ENCODE results near the gene FOXK1. TPM values are rescaled to one million over a fixed set of nuclear protein-coding genes. Genes with fewer than 3 reads are reported as not detected.
A peak's percentile ranks its signal among the peaks of the same experiment; 100 is the strongest.

The FOXK1 gene
- polyA plus RNA-seq, 1 experiment = 3.4 TPM

DNA sequence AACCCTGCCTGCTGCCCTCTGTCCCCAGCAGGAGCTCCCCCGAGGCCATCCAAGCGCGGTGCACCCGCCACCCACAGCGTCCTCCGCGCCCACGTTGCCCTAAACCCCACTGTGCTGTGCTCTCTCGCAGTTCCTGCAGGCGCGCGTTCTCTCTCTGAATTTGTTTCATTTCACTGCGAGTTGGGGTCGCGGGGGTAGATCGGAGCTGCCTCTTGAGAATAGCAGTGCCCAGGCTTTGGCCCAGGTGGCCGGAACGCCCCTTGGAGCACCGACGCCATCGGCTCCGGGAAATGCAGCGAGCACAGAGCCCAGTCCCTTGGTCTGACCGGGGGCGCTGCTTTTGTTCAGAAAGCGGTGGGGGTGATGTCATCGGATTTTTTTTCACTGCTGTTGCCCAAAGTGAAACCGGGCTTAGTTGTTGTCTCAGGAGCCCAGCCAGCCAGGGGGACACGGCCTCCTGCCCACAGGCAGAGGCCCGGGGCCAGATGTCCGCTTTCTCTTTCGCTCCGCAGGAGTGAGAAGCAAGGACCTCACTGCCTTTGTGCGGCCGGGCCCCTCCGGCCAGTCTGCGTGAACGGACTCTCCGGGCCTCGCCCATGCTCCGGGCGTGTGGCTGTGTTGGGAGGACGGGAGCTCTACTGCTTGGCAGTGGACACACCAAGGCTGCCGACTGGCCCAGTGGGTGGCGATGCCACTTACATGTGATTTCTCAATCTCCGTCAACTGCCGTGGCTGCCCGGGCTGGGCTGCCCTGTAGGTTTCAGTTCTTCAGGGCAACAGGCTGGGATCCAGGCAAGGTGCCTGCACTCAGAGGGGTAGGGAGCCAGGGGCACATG, 43.1 kb downstream of the FOXK1 start:
- ChIA-PET POLR2A (interaction anchor here (0.7 to 2.1 kb wide), 8 partner anchors 8 to 50 kb away, joined by 3 to 13 read pairs (median 4); partner anchors contain the start of gene AP5Z1), CTCF (interaction anchor here (0.6 kb wide), 1 partner anchor 65 kb away, joined by 3 read pairs; no protein-coding TSS in a partner anchor)
- no peak for TF ChIP-seq CTCF (IDR thresholded peaks at IDR 0.05; ENCODE audit: low read depth, low read length)
- H3K9me3 ChIP-seq (ENCODE audit: control insufficient read depth, insufficient read depth, low read length) = no peaks in the 10 kb centered on the region; the same call in 1 of the 2 replicates
- no peaks in the 10 kb centered on the region for H3K27me3 ChIP-seq (ENCODE audit: control insufficient read depth, insufficient read depth, low read length)
- peak overlapping the region; percentile 98 for H3K27ac ChIP-seq (ENCODE audit: low read depth, low read length)
- H3K4me3 ChIP-seq (ENCODE audit: low read depth, low read length) = peak overlapping the region; percentile 62
- DNase-seq (ENCODE audit: low read depth, low spot score) = peak; percentile 80

- no peaks in the 10 kb centered on the region; the same call in 1 of the 2 replicates for H3K9me3 ChIP-seq (ENCODE audit: control insufficient read depth, insufficient read depth, low read length)
- ChIA-PET CTCF (no interaction called here), POLR2A (interaction anchor here (0.9 to 2.1 kb wide), 2 partner anchors 18 to 50 kb away, joined by 3 to 13 read pairs; partner anchors contain the start of gene AP5Z1)
- peak overlapping the region; percentile 98 for H3K27ac ChIP-seq (ENCODE audit: low read depth, low read length)
- no peak for DNase-seq (ENCODE audit: low read depth, low spot score)
- no peaks in the 10 kb centered on the region for H3K27me3 ChIP-seq (ENCODE audit: control insufficient read depth, insufficient read depth, low read length)
- H3K4me3 ChIP-seq (ENCODE audit: low read depth, low read length) = peak overlapping the region; percentile 62
- TF ChIP-seq CTCF (IDR thresholded peaks at IDR 0.05; ENCODE audit: low read depth, low read length) = no peak
Measured at GRCh38 chr7:4725850-4726450, 43.9 kb downstream of the FOXK1 start.

- DNase-seq (ENCODE audit: low read depth, low spot score) = no peak
- no peak overlapping the region for H3K27ac ChIP-seq (ENCODE audit: low read depth, low read length)
- POLR2A ChIA-PET = interaction anchor here (0.7 to 0.9 kb wide), 2 partner anchors 18 to 32 kb away, joined by 3 read pairs; no protein-coding TSS in a partner anchor
- no peaks in the 10 kb centered on the region; the same call in 1 of the 2 replicates for H3K9me3 ChIP-seq (ENCODE audit: control insufficient read depth, insufficient read depth, low read length)
- H3K27me3 ChIP-seq (ENCODE audit: control insufficient read depth, insufficient read depth, low read length) = no peaks in the 10 kb centered on the region
- no peak for TF ChIP-seq CTCF (IDR thresholded peaks at IDR 0.05; ENCODE audit: low read depth, low read length)
- no peak overlapping the region for H3K4me3 ChIP-seq (ENCODE audit: low read depth, low read length)
- CTCF ChIA-PET = no interaction called here
Measured at GRCh38 chr7:4726566-4726965, 44.5 kb downstream of the FOXK1 start.

DNA sequence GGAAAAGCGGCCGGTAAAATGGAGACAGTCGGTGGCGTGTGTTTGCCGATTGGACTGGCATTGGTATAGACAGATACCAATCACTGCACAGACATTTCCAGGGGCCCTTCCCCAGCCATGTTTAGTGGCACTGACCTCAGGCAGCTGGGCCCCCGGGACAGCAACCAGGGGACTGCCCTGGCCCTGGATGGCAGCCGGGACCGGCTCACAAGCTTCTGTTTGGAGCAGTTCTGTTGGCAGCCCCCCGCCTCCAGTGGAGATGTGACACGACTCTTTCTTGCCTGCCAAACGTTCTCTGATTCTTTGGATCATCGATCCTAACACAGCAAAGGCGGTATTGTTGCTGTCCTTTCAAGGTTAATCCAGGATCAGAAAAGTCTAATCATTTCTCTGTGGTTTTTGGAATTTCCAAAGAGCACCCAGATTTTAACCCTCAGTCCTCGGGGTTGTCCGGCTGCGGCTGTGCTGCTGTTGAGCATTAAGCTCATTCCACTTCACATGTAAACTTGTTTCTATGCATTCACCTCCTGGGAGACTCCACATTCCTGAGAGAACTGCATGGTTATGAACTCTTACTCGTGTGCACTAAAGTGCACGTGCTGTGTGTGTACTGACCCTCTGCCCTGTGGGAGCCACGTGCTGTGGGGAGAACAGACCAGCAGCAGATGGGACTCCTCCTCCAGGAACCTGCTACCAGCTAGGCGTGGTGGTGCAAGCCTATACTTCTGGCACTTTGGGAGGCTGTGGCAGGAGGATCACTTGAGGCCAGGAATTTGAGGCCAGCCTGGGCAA, 46.0 kb downstream of the FOXK1 start:
- TF ChIP-seq CTCF (IDR thresholded peaks at IDR 0.05; ENCODE audit: low read depth, low read length) = no peak
- POLR2A ChIA-PET = interaction anchor here (0.6 to 1.8 kb wide), 3 partner anchors 17 to 86 kb away, joined by 3 to 5 read pairs (median 4); no protein-coding TSS in a partner anchor
- CTCF ChIA-PET = no interaction called here

More for the DNA sequence above, 46.0 kb downstream of the FOXK1 start:
- H3K27me3 ChIP-seq (ENCODE audit: control insufficient read depth, insufficient read depth, low read length) = no peaks in the 10 kb centered on the region
- no peak overlapping the region for H3K4me3 ChIP-seq (ENCODE audit: low read depth, low read length)
- DNase-seq (ENCODE audit: low read depth, low spot score) = no peak
- H3K27ac ChIP-seq (ENCODE audit: low read depth, low read length) = no peak overlapping the region
- H3K9me3 ChIP-seq (ENCODE audit: control insufficient read depth, insufficient read depth, low read length) = no peaks in the 10 kb centered on the region; the same call in 1 of the 2 replicates
